GM21515 (cell line): ENCODE results near the gene GATA6.
"Not testable (repeated sequence)": the region's sequence is repeated elsewhere in the genome, so short reads cannot be mapped to it uniquely, and the experiment has no call there.

Experiments used
- ATAC-seq: cut with Tn5 transposase; IDR thresholded peaks from one replicate; pipeline ENCODE4 v1.9.1; 2021; ENCODE audit not compliant: unreplicated experiment

The GATA6 gene

GRCh38 chr18:22203536-22204213 is 34.3 kb downstream of the GATA6 start:
- ATAC-seq = no peak

GRCh38 chr18:22204214-22204536 is 34.8 kb downstream of the GATA6 start:
- ATAC-seq = no peak

- ATAC-seq = no peak
These were observed 35.6 kb downstream of the GATA6 start for GRCh38 chr18:22204996-22205395.

- ATAC-seq = no peak
These were observed 37.8 kb downstream of the GATA6 start for GRCh38 chr18:22207021-22207758.

- no peak for ATAC-seq
These were observed 40.9 kb downstream of the GATA6 start for GRCh38 chr18:22210311-22210754.

- ATAC-seq = no peak
These were observed 42.3 kb downstream of the GATA6 start for GRCh38 chr18:22211657-22212056.

GRCh38 chr18:22213333-22213973 is 44.1 kb downstream of the GATA6 start:
- no peak for ATAC-seq

GRCh38 chr18:22214731-22215528 is 45.5 kb downstream of the GATA6 start:
- ATAC-seq = no peak

GRCh38 chr18:22218835-22219234 is 49.4 kb downstream of the GATA6 start:
- ATAC-seq = no peak

GRCh38 chr18:22219568-22220355 is 50.4 kb downstream of the GATA6 start:
- no peak for ATAC-seq

- ATAC-seq = not testable (repeated sequence)
These were observed 51.2 kb downstream of the GATA6 start for GRCh38 chr18:22220585-22220984.

- ATAC-seq = no peak
These were observed 52.0 kb downstream of the GATA6 start for GRCh38 chr18:22221350-22221749.

- no peak for ATAC-seq
These were observed 54.0 kb downstream of the GATA6 start for GRCh38 chr18:22223254-22223964.

- ATAC-seq = no peak
These were observed 54.6 kb downstream of the GATA6 start for GRCh38 chr18:22223965-22224322.

- ATAC-seq = no peak
These were observed 55.0 kb downstream of the GATA6 start for GRCh38 chr18:22224339-22224738.

GRCh38 chr18:22226801-22227200 is 57.4 kb downstream of the GATA6 start:
- ATAC-seq = no peak

GRCh38 chr18:22228976-22229375 is 59.6 kb downstream of the GATA6 start:
- ATAC-seq = no peak

- ATAC-seq = no peak
These were observed 60.2 kb downstream of the GATA6 start for GRCh38 chr18:22229456-22230124.

GRCh38 chr18:22230471-22230945 is 61.1 kb downstream of the GATA6 start:
- no peak for ATAC-seq
